HPDE6-E6E7 (cell line): ENCODE data around the gene GLB1L3.
A peak's percentile ranks its signal among the peaks of the same experiment; 100 is the strongest.
"Not testable (repeated sequence)": the region's sequence is repeated elsewhere in the genome, so short reads cannot be mapped to it uniquely, and the experiment has no call there.

ENCODE experiments used
- DNase-seq: peaks from one replicate; pipeline ENCODE4 v3.0.0; 2011; ENCODE audit warnings: missing footprints; ENCODE audit errors: extremely low spot score

GLB1L3 gene

GRCh38 chr11:134252346-134253187 lies 23.6 kb upstream of the GLB1L3 start:
- peak; percentile 27 for DNase-seq

GRCh38 chr11:134253188-134253993 lies 22.8 kb upstream of the GLB1L3 start, which contains the start of the genes ACAD8 and THYN1:
Gene ACAD8, plus strand, starts transcription at chr11:134253568. Its CDS starts 33 bp downstream, at chr11:134253601.
Gene THYN1, minus strand, starts transcription at chr11:134253352. Its CDS starts 470 bp downstream, at chr11:134252882.
- DNase-seq: peak; percentile 95

- no peak for DNase-seq
These were observed 21.6 kb upstream of the GLB1L3 start for GRCh38 chr11:134254433-134255183.

GRCh38 chr11:134255184-134255561 lies 21.0 kb upstream of the GLB1L3 start:
- not testable (repeated sequence) for DNase-seq

DNA sequence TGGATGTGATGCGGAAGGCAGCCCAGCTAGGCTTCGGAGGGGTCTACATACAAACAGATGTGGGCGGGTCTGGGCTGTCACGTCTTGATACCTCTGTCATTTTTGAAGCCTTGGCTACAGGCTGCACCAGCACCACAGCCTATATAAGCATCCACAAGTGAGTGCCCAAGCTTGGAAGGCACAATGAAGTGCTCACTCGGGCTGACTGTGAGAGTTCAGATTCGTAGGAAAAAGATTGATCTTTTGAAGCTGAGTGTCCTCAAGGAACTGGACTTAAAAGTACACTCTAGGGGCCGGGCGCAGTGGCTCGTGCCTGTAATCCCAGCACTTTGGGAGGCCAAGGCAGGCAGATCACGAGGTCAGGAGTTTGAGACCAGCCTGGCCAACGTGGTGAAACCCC lies 19.1 kb upstream of the GLB1L3 start:
- DNase-seq: no peak

DNA sequence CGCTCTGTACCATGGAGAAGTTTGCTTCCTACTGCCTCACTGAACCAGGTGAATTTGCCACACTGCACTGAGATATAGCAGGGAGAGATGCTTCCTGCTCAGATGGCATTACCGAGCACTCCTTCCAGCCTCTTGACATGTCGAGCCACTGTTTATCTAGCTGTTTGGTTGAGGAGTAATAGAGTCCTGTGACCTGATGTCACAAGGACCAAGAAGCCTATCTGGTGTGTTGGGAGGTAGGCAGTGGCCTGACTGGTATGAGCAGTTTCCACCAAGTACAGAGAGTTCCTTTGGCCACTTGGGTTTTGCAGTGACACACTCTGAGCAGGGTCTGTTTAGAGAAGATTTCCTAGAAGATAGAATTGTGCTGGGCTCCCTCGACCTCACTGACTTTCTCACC lies 17.6 kb upstream of the GLB1L3 start:
- DNase-seq: no peak

DNA sequence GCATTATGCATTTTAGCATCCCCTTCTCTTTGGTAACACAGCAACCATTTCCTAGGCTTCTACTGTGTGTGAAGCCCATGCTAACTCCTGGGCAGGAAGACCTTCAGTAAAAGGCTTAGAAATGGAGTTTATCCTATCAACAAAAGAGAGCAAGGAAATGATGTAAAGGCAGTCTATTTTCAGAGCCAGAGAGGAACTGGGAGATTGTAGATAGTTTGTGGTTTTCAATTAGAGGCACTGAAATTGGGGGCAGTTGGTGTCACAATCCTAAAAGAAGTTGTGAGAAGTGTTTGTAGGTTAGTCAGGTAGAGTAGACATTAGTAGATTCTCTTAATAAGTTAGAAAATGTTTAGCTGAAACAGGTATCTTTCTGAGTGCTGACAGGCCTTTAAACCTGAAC lies 15.7 kb upstream of the GLB1L3 start:
- DNase-seq: no peak

GRCh38 chr11:134260983-134261382 lies 15.2 kb upstream of the GLB1L3 start:
- DNase-seq: no peak

DNA sequence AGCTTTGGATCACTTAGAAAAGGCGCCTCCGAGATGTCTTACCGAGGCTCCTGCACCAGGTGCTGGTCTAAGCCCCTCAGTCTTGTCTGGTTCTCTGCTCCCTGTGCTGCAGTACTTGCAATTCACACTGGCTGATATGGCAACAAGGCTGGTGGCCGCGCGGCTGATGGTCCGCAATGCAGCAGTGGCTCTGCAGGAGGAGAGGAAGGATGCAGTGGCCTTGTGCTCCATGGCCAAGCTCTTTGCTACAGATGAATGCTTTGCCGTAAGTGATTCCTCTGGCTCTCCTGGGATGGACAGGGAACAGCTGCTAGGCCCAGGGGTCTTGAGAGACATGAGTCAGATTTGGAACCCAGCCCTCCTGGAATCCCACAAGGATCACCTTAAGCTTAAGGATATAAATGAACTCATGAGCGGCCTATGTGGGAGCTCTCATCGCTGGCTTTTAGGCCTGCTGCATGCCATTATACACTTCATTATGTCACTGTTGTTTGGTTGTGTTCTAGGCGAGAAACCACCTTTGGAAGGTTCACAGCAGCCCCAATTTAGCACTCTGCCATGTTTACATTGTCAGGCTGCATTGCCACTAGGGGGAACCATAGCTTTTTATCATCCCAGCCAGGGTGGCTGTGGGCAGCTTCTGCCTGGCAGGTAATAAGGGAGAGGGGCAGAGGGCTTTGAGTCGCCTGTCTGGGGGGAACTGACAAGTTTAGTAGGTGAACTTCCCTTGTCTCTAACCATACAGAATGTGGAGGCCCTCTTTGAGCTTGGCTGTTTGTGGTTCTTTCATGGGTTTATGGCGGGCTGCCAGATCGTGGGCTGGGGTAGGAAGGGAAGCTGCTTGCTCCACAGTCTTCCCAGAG lies 14.3 kb upstream of the GLB1L3 start:
- DNase-seq: peak; percentile 48

- DNase-seq: no peak
These were observed 11.0 kb upstream of the GLB1L3 start for GRCh38 chr11:134264966-134265764.

- no peak for DNase-seq
These were observed 9.7 kb upstream of the GLB1L3 start for GRCh38 chr11:134266440-134266839.

DNA sequence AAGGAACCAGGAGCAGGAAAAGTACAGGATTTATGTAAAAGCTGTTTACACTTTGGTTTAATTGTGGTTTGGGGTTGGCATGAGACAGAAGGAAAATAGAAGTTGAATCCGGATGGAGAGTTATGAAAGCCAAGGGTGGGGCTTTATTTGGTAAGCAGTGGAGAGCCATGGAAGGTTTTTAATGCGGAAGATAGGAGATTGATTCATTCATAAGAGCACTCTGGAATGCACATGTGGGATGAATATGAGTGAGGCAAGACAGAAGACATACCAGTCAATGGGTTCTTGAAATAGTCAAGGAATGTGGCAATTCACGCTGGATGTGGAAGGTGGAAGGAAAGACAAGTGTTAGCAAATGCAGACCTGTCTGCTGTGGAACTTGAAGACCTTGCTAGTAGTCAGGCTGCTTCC lies 9.3 kb upstream of the GLB1L3 start:
- peak; percentile 64 for DNase-seq

DNA sequence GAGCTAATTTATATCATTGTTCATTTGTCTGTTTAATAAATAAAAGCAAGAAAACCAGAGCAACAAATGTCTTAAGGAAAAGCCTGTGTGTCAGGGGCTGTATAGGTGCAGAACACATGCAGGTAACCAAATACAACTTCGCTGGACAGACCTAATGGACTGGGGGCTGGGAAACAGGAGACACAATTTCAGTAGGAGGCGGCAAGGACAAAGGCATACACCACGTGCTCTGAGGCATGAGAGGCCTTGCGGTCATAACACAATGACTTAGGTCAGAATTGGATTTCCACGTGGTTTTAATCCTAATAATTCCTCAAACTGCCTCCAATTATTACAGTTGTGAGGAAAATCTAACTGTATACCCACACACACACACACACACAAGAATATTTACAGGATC lies 8.7 kb upstream of the GLB1L3 start:
- no peak for DNase-seq

DNA sequence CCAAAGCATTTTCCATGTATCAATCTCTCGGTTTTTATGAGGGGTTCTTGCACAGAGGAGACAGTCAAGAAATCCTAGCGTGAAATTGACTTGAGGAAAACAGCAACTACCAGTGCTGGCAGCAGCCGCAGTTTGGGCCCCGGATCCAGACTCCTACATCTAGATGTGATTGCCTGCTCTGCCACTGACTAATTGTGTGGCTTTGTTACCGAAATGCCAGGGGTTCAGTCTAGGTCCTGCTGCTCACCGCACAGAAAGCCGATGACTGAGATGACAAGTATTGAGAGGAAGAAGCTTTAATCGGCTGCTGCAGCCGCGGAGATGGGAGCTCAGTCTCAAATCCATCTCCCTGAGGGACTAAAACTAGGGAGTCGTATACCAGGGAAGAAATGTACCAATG lies 8.2 kb upstream of the GLB1L3 start:
- no peak for DNase-seq

GRCh38 chr11:134270250-134270714 lies 5.9 kb upstream of the GLB1L3 start:
- DNase-seq: peak; percentile 19

DNA sequence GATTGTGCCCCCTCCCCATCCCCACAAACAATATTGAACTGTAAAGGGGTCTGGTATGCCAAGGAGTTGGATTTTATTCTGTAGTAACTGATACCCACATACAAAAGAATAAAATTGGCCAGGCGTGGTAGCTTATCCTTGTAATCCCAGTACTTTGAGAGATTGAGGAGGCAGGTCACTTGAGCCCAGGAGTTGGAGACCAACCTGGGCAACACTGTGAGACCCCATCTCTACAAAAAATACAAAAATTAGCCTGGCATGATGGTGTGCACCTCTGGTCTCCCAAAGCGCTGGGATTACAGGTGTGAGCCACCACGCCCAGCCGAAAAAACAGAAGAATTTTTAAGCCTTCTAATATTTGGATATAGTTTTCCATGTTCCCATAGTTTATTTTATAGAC lies 4.2 kb upstream of the GLB1L3 start:
- DNase-seq: no peak

GRCh38 chr11:134272381-134273316 lies 3.5 kb upstream of the GLB1L3 start:
- DNase-seq: no peak

DNA sequence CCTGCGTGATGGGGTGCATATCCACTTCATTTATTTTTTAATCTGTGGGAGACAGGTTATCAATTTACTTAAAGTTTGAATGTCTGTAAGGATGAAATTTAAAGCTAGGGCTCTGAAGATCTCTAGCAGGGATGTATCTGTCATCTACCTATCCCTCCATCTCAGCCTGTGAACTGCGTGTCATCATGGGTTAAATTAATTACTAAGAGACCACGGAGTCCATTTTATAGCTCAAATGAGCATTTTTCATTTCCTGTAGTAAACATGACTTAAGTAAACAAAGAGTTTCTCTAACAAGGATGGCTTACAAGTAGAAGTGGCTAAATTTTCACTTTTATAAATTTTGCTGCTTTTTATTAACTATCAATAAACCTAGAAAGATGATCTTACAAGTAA lies 2.9 kb upstream of the GLB1L3 start:
- no peak for DNase-seq

- no peak for DNase-seq
These were observed 1.0 kb upstream of the GLB1L3 start for GRCh38 chr11:134275188-134275533.
